NCI-H128 (cell line): ENCODE measurements around the gene ALDH1L2.
"Not testable (repeated sequence)": the region's sequence is repeated elsewhere in the genome, so short reads cannot be mapped to it uniquely, and the experiment has no call there.

Experiments used
- DNase-seq: peaks from one replicate; lab custom pipeline; 2025; ENCODE audit not compliant: unreplicated experiment; lab: John Stamatoyannopoulos, UW

Gene ALDH1L2

DNA sequence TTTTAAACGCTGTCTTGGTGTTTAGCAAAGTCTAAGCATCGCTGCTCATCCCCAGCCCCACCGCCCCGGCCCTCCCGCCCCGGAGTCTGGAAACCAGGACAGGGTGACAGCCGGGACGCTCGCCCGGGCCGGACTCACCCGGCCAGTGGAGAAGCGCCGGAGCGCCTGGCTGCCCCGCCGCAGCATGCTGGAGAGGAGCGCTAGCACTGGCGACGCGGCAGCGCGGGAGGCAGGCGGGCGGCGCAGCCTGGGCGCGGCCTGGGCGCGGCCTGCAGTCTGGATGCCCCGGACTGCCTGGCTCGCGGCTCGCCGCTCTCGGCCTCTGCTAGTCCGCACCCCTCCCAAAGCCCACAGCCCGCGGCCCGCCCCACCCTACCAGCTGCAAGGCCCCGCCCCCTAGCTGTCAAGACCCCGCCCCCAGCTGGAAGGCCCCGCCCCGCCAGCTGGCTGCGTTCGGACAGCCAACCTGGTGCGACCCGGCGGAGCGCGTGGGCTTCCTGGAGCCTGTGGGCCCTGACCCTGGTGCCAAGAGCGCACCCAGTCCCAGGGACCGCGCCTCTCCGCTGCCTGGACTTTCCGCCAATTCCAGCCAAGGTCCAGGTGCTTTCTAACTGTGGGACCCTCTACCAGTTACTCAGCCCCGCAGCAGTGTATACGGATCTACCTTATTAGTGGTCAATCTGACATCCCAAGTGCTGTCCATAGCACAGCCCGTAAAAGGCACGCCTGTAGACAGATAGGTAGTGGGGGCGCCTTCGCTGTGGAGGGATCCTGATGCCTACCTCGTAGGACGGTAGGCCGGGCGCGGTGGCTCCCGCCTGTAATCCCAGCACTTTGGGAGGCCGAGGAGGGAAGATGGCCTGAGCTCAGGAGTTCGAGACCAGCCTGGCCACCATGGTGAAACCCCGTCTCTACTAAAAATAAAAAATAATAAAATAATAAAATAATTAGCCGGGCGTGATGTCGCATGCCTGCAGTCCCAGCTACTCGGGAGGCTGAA lies at the start of gene ALDH1L2:
Gene ALDH1L2 (minus strand): TSS at position 208 of the 1,000 bp plus-strand sequence. CDS start 22 bp downstream, at position 186.
- no peak for DNase-seq

DNA sequence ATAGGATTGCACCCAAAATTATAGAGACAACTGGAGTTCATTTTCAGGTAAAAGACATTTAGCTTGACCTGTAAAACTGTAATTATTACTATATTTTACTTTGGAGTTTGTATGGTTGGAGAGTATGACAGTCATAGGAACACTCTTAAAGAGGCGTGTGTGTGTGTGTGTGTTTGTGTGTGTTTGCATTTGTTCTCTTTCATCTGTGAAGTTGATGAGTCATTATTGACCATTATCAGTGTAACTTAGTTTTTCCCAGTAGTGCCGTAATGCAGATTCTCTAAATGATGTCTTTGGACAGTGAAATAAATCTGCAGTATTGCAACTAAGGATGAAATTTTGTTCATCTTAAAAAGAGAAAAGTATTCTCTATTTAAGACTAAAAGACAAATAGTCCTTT lies 36.3 kb upstream of the ALDH1L2 start:
- no peak for DNase-seq

DNA sequence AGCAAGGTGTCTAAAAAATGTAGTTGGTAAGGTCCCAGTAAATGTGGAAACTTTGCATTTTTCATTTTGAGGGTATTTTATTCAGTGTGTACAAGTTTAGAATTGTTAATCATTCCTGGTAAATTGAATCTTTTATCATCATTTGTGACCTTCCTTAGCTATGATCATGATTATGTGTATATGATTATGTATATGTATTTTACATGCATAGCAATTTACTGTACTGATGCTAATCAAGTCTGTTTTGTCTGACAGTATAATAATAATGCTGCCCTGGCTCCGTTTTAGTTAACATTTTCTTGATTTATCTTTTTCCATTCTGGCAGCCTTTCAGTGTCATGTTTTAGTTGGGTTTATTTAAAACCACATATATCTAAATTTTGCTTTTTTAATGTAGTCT lies 32.7 kb upstream of the ALDH1L2 start:
- DNase-seq = no peak

DNA sequence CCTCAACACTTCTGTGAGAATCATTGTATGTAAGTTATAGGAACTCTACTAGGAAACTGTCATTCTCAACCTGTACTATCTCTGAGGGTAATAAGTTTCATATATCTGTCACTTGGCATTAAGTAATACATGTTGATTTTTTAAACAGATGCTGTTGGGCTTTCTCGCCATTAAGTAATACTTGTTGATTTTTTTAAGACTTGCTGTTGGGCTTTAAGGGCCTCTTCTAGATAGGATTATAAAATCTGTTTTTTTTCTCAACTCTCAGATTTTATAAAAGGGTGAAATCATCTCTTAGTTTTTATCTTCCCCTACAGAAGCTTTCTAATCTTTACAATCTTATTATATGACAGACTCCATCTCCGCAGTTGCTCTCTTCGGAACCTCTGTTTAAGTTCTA lies 28.8 kb upstream of the ALDH1L2 start:
- DNase-seq = no peak

DNA sequence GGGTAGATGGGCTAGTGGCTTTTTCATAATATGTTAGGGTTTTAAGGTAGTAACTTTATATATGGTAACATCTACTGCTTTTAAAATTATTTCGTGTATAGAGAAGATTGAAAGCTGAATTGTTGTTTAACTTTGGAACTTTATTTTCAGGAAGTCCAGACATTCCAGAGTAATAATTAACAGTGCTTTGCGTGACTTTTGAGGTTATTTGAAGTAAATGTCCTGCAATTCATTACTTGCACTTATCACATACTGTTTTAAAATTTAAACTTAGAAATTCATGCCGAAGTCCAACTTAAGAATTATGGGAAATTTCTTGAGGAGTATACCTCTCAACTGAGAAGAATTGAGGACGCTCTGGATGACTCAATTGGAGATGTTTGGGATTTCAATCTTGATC lies 26.6 kb upstream of the ALDH1L2 start:
- no peak for DNase-seq

DNA sequence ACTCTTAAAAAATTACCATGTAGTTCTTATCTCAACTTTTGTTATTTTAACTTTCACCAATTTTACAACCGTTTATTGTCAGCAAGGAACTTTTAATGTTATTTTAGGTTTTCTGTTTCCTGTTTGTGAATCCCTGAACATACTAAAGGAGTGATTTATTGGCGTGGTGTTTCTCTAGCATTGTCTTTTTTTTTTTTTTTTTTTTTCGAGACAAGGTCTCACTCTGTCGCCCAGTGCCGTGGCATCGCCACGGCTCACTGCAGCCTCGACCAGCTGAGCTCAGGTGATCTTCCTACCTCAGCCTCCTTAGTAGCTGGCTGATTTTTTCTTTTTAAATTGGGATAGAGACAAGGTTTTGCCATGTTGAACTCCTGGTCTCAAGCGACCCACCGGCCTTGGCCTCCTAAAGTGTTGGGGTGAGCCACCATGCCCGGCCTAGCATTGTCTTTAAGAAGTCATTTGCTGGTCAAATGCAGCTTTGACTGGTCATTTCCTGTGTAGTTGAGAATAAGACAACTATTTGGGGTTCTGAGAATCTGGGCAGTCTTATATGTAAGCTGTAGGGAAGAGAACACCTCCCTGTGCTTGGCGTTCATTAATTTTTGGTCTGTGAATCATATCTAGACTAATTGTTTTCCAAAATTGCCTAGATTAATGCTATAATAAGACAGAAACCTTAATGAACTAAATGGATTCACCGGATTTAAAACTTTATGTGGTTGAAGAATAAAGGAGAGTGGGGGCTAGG lies 25.4 kb upstream of the ALDH1L2 start:
- no peak for DNase-seq

DNA sequence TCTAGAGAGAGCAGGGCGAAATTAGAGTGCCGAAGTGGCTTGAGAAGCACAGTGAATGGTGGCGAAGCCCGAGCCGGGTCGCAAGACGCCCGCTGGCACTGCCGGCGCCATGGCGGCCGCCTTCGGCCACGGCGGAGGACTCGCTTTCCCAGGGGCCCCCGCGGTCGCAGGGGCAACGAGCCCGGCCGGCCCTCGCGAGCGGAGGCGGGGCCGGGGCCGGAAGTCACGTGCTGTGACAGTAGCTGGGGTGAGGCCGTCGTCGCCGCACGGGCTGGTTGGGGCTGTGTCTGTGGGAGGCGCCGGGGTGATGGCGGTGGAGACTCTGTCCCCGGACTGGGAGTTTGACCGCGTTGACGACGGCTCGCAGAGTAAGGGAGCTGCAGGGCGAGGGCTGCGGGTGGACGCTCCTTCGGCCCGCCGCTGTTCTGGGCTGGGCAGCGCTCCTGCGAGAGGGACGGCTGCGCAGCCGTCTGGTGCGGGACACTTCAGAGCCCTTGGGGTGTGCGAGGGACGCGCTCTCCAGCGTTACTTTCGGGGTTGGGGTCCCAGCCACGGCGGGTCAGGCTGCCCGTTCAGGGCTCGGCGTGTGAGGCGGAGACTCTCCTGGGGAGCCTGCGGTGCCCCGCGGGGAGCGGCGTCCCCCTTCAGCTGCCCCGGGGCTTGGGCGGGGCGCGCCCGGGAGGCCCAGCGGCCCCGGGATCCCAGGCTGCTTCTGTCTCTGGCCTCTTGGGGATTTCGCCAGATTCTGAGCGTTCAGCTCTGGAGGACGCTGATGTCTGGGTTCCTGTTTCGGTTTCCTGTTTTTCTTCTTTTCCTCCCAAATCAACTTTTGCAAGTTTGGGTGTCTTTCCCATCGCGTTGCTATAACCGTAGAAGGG lies 23.5 kb upstream of the ALDH1L2 start, which contains the start of gene WASHC4:
Gene WASHC4 (plus strand): TSS at position 238 of the 878 bp plus-strand sequence. CDS start 70 bp downstream, at position 308.
- DNase-seq = peak; percentile 79

DNA sequence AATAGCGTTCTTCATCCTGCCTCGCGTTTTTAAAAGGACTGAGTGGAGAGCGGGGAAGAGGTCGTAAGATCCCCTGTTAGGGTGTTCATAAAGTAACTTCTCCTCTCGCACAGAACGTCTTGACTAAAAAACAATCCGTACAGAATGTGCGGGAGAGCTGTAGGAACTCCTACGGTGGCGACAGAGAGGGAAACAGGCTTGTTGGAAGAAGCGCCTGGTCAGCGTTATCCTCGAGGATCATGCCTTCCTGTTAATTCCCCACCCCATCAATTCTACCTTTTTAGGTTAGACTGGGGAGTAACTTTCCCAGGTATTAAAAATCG lies 22.9 kb upstream of the ALDH1L2 start:
- no peak for DNase-seq

DNA sequence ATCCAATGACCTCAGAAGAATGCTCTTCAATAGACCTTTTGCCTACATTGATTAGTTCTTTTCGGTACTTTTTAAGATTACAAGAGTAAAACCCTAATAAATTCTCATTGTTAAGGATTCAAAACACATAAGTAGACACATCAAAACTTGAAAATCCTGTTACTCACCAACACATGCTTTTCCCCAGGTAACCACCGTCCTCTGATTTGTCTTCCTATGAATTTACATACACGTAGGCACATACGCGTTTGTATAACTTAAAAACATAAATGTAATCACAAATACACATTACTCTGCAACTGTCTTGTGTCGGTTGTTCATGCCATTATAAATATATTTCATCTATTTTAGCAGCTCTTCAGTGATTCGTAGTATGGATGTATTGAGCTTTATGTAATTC lies 22.4 kb upstream of the ALDH1L2 start:
- DNase-seq = no peak

DNA sequence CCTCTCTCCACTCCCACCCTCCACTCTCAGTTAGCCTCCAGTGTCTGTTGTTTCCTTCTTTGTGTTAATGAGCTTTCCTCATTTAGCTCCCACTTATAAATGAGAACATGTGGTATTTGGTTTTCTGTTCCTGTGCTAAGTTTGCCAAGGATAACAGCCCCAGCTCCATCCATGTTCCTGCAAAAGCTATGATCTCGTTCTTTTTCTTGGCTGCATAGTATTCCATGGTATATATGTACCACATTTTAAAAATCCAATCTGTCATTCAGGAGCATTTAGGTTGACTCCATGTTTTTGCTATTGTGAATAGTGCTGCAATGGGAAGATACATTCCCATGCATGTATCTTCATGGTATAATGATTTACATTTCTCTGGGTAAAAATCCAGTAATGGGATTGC lies 20.5 kb upstream of the ALDH1L2 start:
- no peak for DNase-seq

DNA sequence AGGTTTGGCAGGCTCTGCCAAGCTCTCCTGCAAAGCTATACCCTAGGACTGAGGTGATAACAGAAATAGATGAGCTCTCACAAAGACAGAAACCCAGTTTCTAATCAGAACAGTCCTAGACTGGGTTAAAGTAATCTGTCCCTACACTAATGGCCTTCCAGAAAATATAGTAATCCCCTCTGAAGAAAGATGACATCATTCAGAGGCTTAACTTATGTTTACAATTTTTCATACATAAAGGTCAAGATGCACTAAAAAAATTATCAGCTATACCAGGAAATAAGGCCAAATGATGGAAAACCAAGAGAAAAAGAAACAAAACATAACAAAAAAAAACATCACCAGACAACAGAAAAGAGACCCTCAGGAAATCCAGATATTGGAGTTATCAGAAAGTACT lies 18.4 kb upstream of the ALDH1L2 start:
- DNase-seq = no peak

DNA sequence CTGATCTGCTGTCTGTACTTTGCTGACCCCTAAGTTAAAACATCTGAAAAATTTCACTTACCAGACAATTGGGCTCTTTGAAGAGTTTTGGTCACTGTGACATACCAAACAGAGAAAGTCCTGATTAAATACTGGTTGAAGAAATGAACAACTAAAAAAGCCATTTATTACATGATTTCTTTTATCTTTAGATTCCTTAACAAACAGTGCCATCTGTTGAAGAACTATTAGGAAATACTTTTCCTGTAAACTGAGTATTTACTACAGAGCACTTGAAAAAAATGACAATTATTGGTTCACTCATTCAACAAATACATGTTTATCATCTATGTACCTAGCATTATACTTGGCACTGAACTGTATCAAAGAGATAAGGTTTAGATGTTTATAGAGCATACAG lies 16.7 kb upstream of the ALDH1L2 start:
- DNase-seq = no peak

DNA sequence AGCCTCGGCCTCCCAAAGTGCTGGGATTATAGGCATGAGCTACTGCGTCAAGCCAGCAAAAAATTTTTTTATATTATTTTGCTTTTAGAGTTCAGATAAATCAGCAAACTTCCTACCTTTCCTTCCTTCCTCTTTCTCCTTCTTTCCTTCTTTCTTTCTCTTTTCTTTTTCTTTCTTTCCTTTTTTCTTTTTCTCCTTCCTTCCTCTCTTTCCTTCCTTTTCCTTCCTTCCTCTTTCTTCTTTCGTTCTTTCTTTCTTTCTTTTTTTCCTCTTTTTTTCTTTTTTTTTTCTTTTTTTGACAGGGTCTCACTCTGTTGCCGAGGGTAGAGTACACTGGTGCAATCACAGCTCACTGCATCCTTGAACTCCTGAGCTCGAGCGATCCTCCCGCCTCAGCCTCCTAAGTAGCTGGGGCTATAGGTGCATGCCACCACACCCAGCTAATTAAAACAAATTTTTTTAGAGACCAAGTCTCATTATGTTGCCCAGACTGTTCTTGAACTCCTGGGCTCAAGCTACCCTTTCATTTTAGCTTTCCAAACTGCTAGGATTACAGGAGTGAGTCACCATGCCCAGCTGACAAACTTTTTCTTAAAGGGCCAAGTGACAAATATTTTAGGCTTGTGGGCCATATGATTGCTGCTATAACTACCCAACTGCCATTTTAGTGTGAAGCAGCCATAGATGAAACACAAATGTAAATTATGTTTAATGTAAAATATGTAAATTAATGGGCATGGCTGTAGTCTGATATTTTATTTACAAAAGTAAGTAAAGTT lies 16.1 kb upstream of the ALDH1L2 start:
- DNase-seq = no peak

DNA sequence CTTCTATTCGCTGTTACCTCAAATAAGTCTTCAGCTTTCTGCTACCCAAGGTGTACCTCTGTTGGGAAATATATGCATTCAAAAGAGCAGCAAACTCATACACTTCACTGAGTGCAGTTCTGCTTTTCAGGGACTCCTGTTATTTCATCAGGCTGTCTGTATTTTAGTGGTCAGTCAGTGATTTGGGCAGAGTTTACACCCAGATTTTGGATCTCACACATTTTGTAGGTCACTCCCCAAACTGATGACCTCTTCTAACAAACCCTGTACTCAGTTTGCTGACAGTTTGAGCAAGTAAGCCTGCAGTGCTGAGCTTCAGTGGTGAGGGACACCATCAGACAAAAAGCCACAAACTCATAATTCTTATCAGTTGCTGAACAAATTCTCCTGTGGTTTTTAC lies 15.1 kb upstream of the ALDH1L2 start:
- no peak for DNase-seq

DNA sequence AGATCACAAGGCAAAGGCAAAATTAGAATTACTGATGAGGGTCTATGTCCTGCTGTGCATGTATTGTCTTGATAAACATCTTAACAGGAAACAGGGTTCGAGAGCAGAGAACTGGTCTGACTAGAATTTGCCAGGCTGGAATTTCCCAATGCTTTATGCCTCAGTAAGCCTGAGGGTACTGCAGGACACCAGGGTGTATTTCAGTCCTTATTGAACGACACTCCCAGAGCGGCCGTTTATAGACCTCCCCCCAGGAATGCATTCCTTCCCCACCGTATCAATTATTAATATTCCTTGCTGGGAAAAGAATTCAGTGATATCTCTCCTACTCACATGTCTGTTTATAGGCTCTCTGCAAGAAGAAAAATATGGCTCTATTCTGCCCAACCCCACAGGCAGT lies 11.1 kb upstream of the ALDH1L2 start:
- DNase-seq = not testable (repeated sequence)

DNA sequence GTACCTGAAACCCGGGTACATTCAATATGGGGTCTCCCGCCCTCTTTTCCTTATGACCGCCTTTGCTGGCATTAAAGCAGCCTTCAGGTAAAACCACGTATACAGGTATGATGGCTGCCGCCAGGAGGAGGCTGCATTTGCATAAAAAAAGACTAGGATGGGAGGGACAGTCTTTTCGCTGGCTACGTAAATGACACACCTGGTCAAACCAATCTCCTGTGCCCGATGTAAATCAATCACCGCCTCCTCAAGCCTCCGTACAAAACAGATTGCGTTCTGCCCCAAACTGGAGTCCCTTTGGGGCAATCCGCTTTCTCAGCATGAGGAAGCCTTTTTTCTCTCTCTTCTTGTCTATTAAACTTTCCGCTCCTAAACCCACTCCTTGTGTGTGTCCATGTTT lies 8.1 kb upstream of the ALDH1L2 start:
- DNase-seq = no peak

DNA sequence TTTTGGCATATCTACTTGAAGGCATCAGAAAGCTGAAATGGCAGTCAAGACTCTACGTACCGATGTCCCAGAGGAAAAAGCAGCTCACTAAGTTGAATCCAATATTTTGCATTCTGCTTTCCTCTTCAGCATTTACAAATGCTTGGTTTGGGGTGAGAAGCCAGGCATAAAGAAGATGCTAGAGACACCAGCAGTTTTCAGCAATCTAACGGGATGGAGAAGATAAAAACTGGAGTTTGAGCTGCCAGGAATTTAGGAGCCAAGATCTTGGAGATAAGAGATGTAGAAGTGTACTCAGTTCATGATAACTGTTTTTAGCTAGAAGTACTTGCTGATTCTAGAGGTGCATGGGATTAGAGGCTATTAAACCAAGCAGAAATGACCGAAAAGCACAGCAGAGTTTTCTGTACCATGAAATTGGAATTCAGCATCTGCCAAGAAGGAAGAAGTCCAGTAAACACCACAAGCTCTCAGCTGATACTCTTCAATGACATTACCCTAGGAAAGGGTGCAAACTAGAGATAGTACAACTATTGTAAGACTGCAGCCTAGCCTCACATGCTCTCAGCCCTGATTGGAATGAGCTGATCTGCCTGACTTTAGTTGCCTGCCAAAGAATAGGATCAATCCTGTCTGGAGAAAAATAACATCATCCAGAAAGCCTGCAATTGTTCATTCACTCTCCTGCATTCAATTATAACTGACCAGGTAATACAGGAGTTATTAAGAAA lies 7.4 kb upstream of the ALDH1L2 start:
- no peak for DNase-seq

DNA sequence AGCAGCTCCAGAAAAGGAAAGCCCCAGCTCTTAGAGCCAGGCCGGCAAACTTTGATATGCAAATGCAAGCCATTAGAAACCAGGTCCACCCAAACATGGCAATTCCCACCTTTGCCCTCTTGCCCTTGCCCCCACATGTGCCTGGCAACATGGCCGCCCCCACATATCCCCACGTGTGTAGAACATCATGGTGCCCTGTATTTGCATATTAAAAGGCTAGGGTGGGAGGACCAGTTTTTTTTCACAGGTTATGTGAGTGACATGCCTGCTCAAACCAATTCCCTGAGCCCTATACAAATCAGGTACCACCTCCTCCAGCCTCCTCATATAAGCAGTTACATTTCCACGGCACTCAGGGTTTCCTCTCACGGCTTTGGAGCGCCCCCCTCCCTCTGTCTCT lies 6.1 kb upstream of the ALDH1L2 start:
- no peak for DNase-seq

DNA sequence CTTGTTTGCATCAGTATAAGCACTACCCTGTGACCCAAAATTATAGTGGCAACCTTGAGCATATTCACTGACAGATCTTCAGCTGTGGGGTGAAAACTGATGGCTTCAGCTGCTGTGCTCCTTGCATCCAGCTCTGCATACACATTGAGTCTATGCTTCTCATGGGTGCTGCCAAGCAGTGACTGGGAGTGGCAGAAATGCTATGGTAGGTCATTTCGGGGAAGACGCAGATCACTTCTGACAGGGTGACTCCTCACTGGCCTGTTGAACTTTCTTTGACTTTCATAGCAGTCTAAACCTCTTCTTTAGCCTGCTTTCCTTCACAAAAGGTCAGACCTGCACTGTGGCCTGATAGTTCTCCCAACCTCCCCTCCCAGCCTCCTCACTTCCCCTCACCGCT lies 5.6 kb upstream of the ALDH1L2 start:
- DNase-seq = no peak

DNA sequence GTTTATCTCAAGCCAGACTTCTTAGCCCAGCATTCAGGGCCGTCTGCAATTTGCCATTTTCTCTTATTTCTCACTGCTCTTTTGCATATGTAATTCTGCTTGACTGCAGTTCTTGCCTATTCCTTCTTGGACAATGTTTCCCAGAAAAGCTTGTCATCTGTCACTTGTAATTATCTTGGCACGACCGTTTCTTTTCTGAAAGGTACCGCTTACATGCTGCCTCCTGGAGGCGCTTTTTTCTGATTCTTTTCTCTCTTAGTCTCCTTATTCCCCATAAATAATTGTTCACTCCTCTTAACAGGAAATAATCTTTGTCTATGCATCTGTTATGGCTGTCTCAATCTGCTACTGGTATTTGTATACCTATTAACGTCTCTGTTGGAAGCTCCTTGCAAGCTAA lies 1.2 kb upstream of the ALDH1L2 start:
- DNase-seq = no peak
